ENCODE results near the gene ADAP2.
"Not testable (repeated sequence)": the region's sequence is repeated elsewhere in the genome, so short reads cannot be mapped to it uniquely, and the experiment has no call there.

The ADAP2 gene

DNA sequence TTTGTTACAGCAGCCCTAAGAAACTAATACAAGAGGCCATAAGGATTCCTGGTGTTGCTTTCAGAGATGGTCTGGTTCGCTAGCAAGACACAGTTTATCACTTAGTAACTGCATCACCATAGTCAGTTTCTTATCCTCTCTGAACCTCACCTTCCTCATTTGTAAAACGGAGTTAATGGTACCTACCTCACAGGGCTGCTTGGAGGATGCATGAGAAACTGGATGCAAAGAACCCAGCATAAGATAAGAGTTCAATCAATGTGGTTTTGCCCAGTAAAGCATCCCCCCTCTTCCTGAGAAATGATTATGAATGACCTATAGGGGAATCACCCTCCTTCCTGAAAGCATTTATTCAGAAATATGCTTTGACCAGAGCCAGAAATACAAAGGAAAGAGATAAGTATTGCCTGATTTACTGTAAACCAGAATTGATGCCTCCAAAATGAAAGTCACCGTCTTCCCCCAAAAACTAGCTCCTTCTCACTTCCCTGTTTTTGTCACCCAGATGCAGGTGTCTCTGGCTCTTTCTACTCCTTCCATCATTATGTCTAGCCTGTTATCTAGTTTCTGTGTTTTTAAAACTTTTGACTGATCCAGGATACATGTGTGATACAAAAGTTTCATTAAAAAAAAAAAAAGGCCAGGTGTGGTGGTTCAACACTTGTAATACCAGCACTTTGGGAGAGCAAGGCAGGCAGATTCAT, 12.9 kb upstream of the ADAP2 start:
- in situ Hi-C loops (cut with MboI; ENCODE audit: low pct_unique_long_range_greater_than_20kb, low sequenced_read_pairs, unreplicated experiment) = no loop called here
- TF ChIP-seq, protein P1, sequence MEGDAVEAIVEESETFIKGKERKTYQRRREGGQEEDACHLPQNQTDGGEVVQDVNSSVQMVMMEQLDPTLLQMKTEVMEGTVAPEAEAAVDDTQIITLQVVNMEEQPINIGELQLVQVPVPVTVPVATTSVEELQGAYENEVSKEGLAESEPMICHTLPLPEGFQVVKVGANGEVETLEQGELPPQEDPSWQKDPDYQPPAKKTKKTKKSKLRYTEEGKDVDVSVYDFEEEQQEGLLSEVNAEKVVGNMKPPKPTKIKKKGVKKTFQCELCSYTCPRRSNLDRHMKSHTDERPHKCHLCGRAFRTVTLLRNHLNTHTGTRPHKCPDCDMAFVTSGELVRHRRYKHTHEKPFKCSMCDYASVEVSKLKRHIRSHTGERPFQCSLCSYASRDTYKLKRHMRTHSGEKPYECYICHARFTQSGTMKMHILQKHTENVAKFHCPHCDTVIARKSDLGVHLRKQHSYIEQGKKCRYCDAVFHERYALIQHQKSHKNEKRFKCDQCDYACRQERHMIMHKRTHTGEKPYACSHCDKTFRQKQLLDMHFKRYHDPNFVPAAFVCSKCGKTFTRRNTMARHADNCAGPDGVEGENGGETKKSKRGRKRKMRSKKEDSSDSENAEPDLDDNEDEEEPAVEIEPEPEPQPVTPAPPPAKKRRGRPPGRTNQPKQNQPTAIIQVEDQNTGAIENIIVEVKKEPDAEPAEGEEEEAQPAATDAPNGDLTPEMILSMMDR (IDR thresholded peaks at IDR 0.05; ENCODE audit: extremely low read depth, insufficient read depth, missing control alignments) = no peak

DNA sequence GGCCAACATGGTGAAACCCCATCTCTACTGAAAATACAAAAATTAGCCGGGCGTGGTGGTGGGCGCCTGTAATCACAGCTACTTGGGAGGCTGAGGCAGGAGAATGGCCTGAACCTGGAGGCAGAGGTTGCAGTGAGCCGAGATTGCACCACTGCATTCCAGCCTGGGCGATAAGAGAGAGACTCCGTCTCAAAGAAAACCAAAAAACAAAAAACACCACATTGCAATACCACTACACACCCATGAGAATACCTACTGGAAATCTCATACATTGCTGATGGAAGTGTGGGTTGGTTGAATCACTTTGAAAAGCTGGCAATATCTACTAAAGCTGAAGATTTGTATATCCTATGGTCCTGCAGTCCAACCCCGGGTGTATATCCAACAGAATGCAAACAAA, 11.6 kb upstream of the ADAP2 start:
- in situ Hi-C loops (cut with MboI; ENCODE audit: low pct_unique_long_range_greater_than_20kb, low sequenced_read_pairs, unreplicated experiment); DNase-seq (ENCODE audit: low spot score): not testable (repeated sequence)

More for the DNA sequence above, 12.9 kb upstream of the ADAP2 start:
- peak; percentile 37 for DNase-seq (ENCODE audit: low spot score)

GRCh38 chr17:30913955-30914354, 7.8 kb upstream of the ADAP2 start:
- no peak for DNase-seq (ENCODE audit: low spot score)
- in situ Hi-C loops (cut with MboI; ENCODE audit: low pct_unique_long_range_greater_than_20kb, low sequenced_read_pairs, unreplicated experiment) = no loop called here
- TF ChIP-seq, protein P1 (IDR thresholded peaks at IDR 0.05; ENCODE audit: extremely low read depth, insufficient read depth, missing control alignments) = no peak

DNA sequence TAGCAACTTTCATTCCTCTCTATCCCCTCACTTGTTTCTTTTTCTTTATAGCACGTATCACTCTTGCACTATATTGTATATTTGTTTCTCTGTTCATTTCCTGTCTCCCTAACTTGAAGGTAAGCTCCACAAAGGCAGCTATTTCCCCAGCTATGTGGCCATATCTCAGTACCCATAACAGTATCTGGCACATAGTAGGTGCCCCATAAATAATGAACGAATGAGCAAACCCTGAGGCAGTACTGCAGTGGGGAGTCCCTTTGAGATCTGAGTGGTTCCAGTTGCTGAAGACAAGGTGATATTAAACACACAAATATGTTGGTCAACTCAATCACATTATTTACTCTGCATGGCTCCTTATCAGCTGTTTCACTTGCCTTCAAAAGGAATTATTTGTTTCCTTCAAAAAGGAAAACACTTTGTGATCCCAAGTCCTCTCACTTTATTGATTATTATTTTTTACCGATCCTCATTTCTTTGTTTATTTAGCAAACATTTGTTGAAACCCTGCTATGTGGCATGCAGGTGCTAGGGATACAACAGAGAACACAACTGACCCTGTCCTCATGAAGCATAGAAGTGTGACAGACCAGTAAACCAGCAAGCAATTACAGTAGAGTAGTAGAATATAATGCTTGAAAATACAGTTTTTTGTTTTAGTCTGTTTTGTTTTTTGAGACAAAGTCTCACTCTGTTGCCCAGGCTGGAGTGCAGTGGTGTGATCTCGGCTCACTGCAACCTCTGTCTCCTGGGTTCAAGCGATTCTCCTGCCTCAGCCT, 5.7 kb upstream of the ADAP2 start:
- DNase-seq (ENCODE audit: low spot score) = no peak
- TF ChIP-seq, protein P1 (IDR thresholded peaks at IDR 0.05; ENCODE audit: extremely low read depth, insufficient read depth, missing control alignments) = no peak
- in situ Hi-C loops (cut with MboI; ENCODE audit: low pct_unique_long_range_greater_than_20kb, low sequenced_read_pairs, unreplicated experiment) = no loop called here

- in situ Hi-C loops (cut with MboI; ENCODE audit: low pct_unique_long_range_greater_than_20kb, low sequenced_read_pairs, unreplicated experiment) = no loop called here
- no peak for DNase-seq (ENCODE audit: low spot score)
- TF ChIP-seq, protein P1 (IDR thresholded peaks at IDR 0.05; ENCODE audit: extremely low read depth, insufficient read depth, missing control alignments) = no peak
Observed at GRCh38 chr17:30917050-30917449, 4.7 kb upstream of the ADAP2 start.

DNA sequence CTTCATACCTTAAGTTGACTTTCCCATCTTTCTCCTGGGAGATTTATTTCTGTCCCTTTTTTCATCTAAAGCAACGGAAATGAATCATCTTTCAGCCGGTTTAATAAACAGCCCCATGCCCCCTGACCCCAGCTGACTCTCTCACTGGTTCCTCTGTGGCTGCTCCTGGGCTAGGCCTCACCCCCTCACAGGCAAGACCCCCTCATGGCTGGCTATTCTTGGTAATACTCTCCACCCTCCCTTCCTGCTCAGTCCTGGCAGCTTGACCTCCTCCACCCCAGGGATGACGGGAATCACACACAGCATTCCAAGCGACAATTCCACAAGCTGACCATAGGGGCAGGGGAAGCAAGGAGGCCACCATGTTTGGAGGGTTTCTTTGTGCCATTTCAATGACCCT, 1.5 kb upstream of the ADAP2 start:
- TF ChIP-seq, protein P1 (IDR thresholded peaks at IDR 0.05; ENCODE audit: extremely low read depth, insufficient read depth, missing control alignments) = no peak
- in situ Hi-C loops (cut with MboI; ENCODE audit: low pct_unique_long_range_greater_than_20kb, low sequenced_read_pairs, unreplicated experiment) = no loop called here
- DNase-seq (ENCODE audit: low spot score) = no peak

All from GM13977 (cell line).